Liver (tissue), 9 donors: ENCODE results near the gene OR2AG2. TPM values are rescaled to one million over a fixed set of nuclear protein-coding genes. Genes with fewer than 3 reads are reported as not detected.

Source experiments
- DNase-seq: peaks from one replicate; pipeline ENCODE4 v3.0.0-alpha.2; 2017; ENCODE audit warnings: low spot score
- H3K27ac ChIP-seq, 2 donors: one replicate each; pipeline ENCODE4 v1.7.0; 2013; ENCODE audit warnings: inconsistent platforms in 2 of 2, low read length in 2 of 2, control low read depth in 1 of 2, low read depth in 1 of 2, mild to moderate bottlenecking in 1 of 2
- H3K27me3 ChIP-seq, 4 donors: one replicate each; pipeline versions ENCODE4 v1.6.1 to v1.7.0; 2013; ENCODE audit warnings: low read length in 3 of 4, inconsistent platforms in 1 of 4, mild to moderate bottlenecking in 1 of 4, moderate library complexity in 1 of 4; ENCODE audit not compliant: control insufficient read depth in 4 of 4, insufficient read depth in 4 of 4
- H3K36me3 ChIP-seq, 4 donors: one replicate each; pipeline versions ENCODE4 v1.6.1 to v1.7.0; 2013; ENCODE audit warnings: low read length in 3 of 4, mild to moderate bottlenecking in 3 of 4, low read depth in 1 of 4, moderate library complexity in 1 of 4; ENCODE audit not compliant: control insufficient read depth in 4 of 4, insufficient read depth in 3 of 4
- H3K4me1 ChIP-seq, 4 donors: one replicate each; pipeline versions ENCODE4 v1.6.1 to v1.7.0; 2013; ENCODE audit warnings: low read length in 3 of 4, mild to moderate bottlenecking in 3 of 4, moderate library complexity in 1 of 4; ENCODE audit not compliant: control insufficient read depth in 4 of 4, insufficient read depth in 4 of 4
- H3K4me3 ChIP-seq, 3 donors: one replicate each; pipeline versions ENCODE4 v1.6.1 to v1.7.0; 2013; ENCODE audit warnings: low read length in 3 of 3, control low read depth in 1 of 3, low read depth in 1 of 3, mild to moderate bottlenecking in 1 of 3
- H3K9ac ChIP-seq, 2 donors: one replicate each; pipeline ENCODE4 v1.7.0; 2013; ENCODE audit warnings: low read length in 2 of 2, mild to moderate bottlenecking in 2 of 2, moderate library complexity in 2 of 2, control low read depth in 1 of 2, low read depth in 1 of 2
- H3K9me3 ChIP-seq, 4 donors: one replicate each; pipeline versions ENCODE4 v1.6.1 to v1.7.0; 2013; ENCODE audit warnings: low read length in 3 of 4; ENCODE audit not compliant: control insufficient read depth in 4 of 4
- ATF3 ChIP-seq: IDR thresholded peaks from 2 replicates; pipeline ENCODE4 v1.6.1; 2016; ENCODE audit warnings: antibody characterized with exemption
- EGR1 ChIP-seq, 2 donors: IDR thresholded peaks; 2 replicates each; pipeline ENCODE4 v1.6.1; 2016 to 2018; ENCODE audit warnings: antibody characterized with exemption in 2 of 2, low read depth in 2 of 2
- FOXA1 ChIP-seq: IDR thresholded peaks from 2 replicates; pipeline ENCODE4 v1.6.1; 2016; ENCODE audit warnings: antibody characterized with exemption
- FOXA2 ChIP-seq: IDR thresholded peaks from 2 replicates; pipeline ENCODE4 v1.6.1; 2016; ENCODE audit warnings: antibody characterized with exemption
- GABPA ChIP-seq, 2 donors: IDR thresholded peaks in 1 of 2; conservative IDR thresholded peaks in 1 of 2; 2 replicates each; pipeline ENCODE4 v1.6.1; 2016; ENCODE audit warnings: antibody characterized with exemption in 2 of 2, mild to moderate bottlenecking in 1 of 2, moderate library complexity in 1 of 2
- HNF4A ChIP-seq, 2 donors: conservative IDR thresholded peaks; 2 replicates each; pipeline ENCODE4 v1.6.1; 2016; ENCODE audit warnings: antibody characterized with exemption in 2 of 2, mild to moderate bottlenecking in 2 of 2
- HNF4G ChIP-seq: IDR thresholded peaks from 2 replicates; pipeline ENCODE4 v1.6.1; 2016; ENCODE audit warnings: antibody characterized with exemption
- JUND ChIP-seq, 2 donors: IDR thresholded peaks; 2 replicates each; pipeline ENCODE4 v1.6.1; 2016; ENCODE audit warnings: antibody characterized with exemption in 2 of 2
- NR2F2 ChIP-seq: IDR thresholded peaks from 2 replicates; pipeline ENCODE4 v1.6.1; 2016; ENCODE audit warnings: antibody characterized with exemption
- RAD21 ChIP-seq, 2 donors: IDR thresholded peaks; 2 replicates each; pipeline ENCODE4 v1.6.1; 2016; ENCODE audit warnings: antibody characterized with exemption in 2 of 2, mild to moderate bottlenecking in 2 of 2
- REST ChIP-seq: IDR thresholded peaks from 2 replicates; pipeline ENCODE4 v1.6.1; 2016; ENCODE audit warnings: antibody characterized with exemption, mild to moderate bottlenecking
- RXRA ChIP-seq, 2 donors: IDR thresholded peaks; 2 replicates each; pipeline ENCODE4 v1.6.1; 2017 to 2018; ENCODE audit warnings: antibody characterized with exemption in 2 of 2, mild to moderate bottlenecking in 1 of 2
- SP1 ChIP-seq: IDR thresholded peaks from 2 replicates; pipeline ENCODE4 v1.6.1; 2018; ENCODE audit warnings: antibody characterized with exemption, mild to moderate bottlenecking
- TAF1 ChIP-seq: conservative IDR thresholded peaks from 2 replicates; pipeline ENCODE4 v1.6.1; 2016; ENCODE audit warnings: antibody characterized with exemption, mild to moderate bottlenecking
- YY1 ChIP-seq: IDR thresholded peaks from 2 replicates; pipeline ENCODE4 v1.6.1; 2016; ENCODE audit warnings: antibody characterized with exemption, mild to moderate bottlenecking
- ZBTB33 ChIP-seq: IDR thresholded peaks from 2 replicates; pipeline ENCODE4 v1.6.1; 2016; ENCODE audit warnings: antibody characterized with exemption
- WGBS: extraction: QIAGEN DNeasy Blood & Tissue Kit; methylation state at CpG from one replicate; pipeline ENCODE4 v1.1.7; 2013; 5-methylcytosine and 5-hydroxymethylcytosine counted together
- polyA plus RNA-seq, 2 donors: library from polyadenylated mRNA; stranded (reverse) in 1 of 2; unstranded in 1 of 2; fragments of 200-250 nt in 1 of 2; fragments of >200 nt in 1 of 2; fragmentation: Nextera tagmentation in 1 of 2; extraction: Ambion mirVana in 1 of 2; gene quantifications; one replicate each; pipeline versions ENCODE4 v1.2.1 to v1.2.3, GENCODE V29; 2013 to 2015
- total RNA-seq, 2 donors: library from RNA; depleted of rRNA; stranded (reverse); fragments of >200 nt; gene quantifications; one replicate each; pipeline ENCODE4 v1.2.3, GENCODE V29; 2014
- TF ChIP-seq, protein P1 (sequence below): fragments of 150-350 bp; IDR thresholded peaks from 2 replicates; pipeline ENCODE4 v1.5.1; 2017; ENCODE audit warnings: improper control_type of control experiment, low read depth, low read length; ENCODE audit not compliant: missing input control
- TF ChIP-seq, protein P2 (sequence below): IDR thresholded peaks from 2 replicates; pipeline ENCODE4 v1.6.1; 2016; ENCODE audit warnings: antibody characterized with exemption
- donor health status: healthy.
- donor health status: healthy.
- donor health status: healthy.
- donor health status: healthy.
- donor health status: healthy.

OR2AG2 gene
- total and polyA plus RNA-seq, 4 donors, result under 0.01 TPM; not detected in 3

DNA sequence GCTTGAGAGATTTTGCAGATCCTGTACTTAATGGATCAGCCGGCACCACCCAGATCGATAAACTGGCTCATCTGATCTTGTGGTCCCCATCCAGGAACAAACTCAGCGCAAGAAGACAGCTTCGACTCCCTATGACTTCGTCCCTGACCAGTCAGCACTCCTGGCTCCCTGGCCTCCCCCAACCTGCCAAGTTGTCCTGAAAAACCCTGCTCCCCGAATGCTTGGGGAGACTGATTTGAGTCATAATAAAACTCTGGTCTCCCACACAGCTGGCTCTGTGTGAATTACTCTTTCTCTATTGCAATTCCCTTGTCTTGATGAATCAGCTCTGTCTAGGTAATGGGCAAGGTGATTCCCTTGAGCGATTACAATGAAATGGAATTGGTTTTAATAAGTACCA lies 29.5 kb downstream of the OR2AG2 start (continued):
- TF ChIP-seq, protein P1, sequence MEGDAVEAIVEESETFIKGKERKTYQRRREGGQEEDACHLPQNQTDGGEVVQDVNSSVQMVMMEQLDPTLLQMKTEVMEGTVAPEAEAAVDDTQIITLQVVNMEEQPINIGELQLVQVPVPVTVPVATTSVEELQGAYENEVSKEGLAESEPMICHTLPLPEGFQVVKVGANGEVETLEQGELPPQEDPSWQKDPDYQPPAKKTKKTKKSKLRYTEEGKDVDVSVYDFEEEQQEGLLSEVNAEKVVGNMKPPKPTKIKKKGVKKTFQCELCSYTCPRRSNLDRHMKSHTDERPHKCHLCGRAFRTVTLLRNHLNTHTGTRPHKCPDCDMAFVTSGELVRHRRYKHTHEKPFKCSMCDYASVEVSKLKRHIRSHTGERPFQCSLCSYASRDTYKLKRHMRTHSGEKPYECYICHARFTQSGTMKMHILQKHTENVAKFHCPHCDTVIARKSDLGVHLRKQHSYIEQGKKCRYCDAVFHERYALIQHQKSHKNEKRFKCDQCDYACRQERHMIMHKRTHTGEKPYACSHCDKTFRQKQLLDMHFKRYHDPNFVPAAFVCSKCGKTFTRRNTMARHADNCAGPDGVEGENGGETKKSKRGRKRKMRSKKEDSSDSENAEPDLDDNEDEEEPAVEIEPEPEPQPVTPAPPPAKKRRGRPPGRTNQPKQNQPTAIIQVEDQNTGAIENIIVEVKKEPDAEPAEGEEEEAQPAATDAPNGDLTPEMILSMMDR, result no peak
- no peak for TF ChIP-seq FOXA2
- TF ChIP-seq JUND (IDR thresholded peaks at IDR 0.05), result no peak
- TF ChIP-seq, protein P2, sequence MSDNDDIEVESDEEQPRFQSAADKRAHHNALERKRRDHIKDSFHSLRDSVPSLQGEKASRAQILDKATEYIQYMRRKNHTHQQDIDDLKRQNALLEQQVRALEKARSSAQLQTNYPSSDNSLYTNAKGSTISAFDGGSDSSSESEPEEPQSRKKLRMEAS, result no peak
- no peak for TF ChIP-seq YY1

DNA sequence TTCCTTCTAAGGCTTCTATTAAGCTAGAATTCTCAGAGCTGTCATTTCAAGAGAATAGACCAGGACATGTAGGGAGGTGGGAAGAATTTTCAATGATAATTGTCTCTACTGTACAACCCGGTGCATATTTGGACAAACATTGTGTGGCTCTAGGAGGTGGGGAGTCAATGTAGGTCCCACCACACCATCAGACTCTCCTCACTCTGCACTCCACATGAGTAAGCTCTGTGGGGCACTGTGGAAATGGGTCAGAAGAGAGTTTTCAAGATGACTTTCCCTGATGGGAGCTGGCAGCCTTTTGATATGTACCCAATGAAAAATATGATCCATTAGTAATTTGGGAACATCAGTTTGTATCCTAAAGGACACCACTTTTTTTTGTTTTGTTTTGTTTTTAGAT lies 33.2 kb downstream of the OR2AG2 start:
- H3K36me3 ChIP-seq, result no peaks in the 10 kb centered on the region
- no peak overlapping the region for H3K9ac ChIP-seq
- WGBS, result 76% methylated on average over 1 of the region's 1 CpG
- H3K4me3 ChIP-seq, result no peak overlapping the region
- H3K27ac ChIP-seq, result no peak overlapping the region
- H3K27me3 ChIP-seq, result no peaks in the 10 kb centered on the region
- H3K9me3 ChIP-seq, result no peaks in the 10 kb centered on the region
- DNase-seq, result no peak
- H3K4me1 ChIP-seq, result no peaks in the 10 kb centered on the region
- TF ChIP-seq, protein P1, result no peak
- no peak for TF ChIP-seq NR2F2
- TF ChIP-seq RAD21 (IDR thresholded peaks at IDR 0.05), result no peak
- TF ChIP-seq ATF3, result no peak
- TF ChIP-seq SP1, result no peak
- TF ChIP-seq RXRA (IDR thresholded peaks at IDR 0.05), result no peak
- no peak for TF ChIP-seq TAF1
- no peak for TF ChIP-seq JUND (IDR thresholded peaks at IDR 0.05)
- TF ChIP-seq FOXA1, result no peak
- TF ChIP-seq ZBTB33, result no peak
- no peak for TF ChIP-seq EGR1 (IDR thresholded peaks at IDR 0.05; ENCODE audit: low read depth in 2 of 2)
- TF ChIP-seq GABPA (IDR thresholded peaks at IDR 0.05 in 1 of 2, conservative IDR thresholded peaks at IDR 0.05 in 1 of 2), result no peak
- TF ChIP-seq HNF4A (conservative IDR thresholded peaks at IDR 0.05), result no peak
- TF ChIP-seq YY1, result no peak
- no peak for TF ChIP-seq REST
- no peak for TF ChIP-seq FOXA2
- no peak for TF ChIP-seq HNF4G
- TF ChIP-seq, protein P2, result no peak
